ENCODE measurements around the gene TPD52L1.
A peak's percentile ranks its signal among the peaks of the same experiment; 100 is the strongest.

The TPD52L1 gene

GRCh38 chr6:125307150-125307838 is 153.7 kb downstream of the TPD52L1 start:
- DNase-seq (ENCODE audit: low read depth) = no peak

- no peak for DNase-seq (ENCODE audit: low read depth)
These were observed 154.5 kb downstream of the TPD52L1 start for GRCh38 chr6:125307964-125308615.

- peak; percentile 63 for DNase-seq (ENCODE audit: low read depth)
These were observed 157.5 kb downstream of the TPD52L1 start for GRCh38 chr6:125310994-125311649.

- DNase-seq (ENCODE audit: low read depth) = no peak
These were observed 158.9 kb downstream of the TPD52L1 start for GRCh38 chr6:125312478-125312877.

GRCh38 chr6:125312950-125313349 is 159.4 kb downstream of the TPD52L1 start:
- no peak for DNase-seq (ENCODE audit: low read depth)

Data from fibroblast of the conjunctiva (primary cell).